Measurements from ENCODE around the gene CFAP92.

Gene CFAP92

GRCh38 chr3:128861491-128861890 is 132.4 kb downstream of the CFAP92 start:
- DNase-seq (ENCODE audit: low read depth) = no peak

All from amniotic epithelial cell (primary cell).